Measurements from ENCODE around the gene NAA80.

DNA sequence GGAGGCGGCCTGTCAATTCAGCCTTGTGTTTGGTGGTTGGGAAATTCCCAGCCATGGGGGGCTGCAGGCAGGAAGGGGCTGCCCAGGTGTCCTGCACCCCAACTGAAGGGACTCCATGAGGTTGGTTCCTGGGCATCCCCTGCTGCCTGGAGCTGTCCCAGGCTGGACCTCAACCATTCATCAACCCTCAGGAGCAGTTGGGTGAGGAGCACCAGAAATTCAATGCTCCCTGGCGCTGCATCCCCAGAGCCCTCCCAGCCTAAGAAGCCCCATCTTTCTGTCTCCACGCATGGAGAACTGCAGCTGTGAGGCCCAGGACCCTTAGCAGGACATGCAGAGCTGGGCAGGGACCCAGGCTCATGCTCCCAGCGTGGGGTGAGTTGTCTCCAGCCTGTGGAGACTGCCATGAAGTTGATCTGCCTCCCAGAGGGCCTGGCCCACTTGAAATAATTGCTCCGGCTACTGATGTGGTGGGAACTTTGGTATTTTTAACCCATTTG, 38.2 kb downstream of the NAA80 start:
- no peak for TF ChIP-seq ZNF3 (CRISPR knock-in tag; IDR thresholded peaks at IDR 0.05)
- TF ChIP-seq RAD21 (CRISPR knock-in tag; IDR thresholded peaks at IDR 0.05): no peak
- TF ChIP-seq SP140L (CRISPR knock-in tag; IDR thresholded peaks at IDR 0.05; ENCODE audit: borderline replicate concordance): no peak
- no peak for TF ChIP-seq RXRB (CRISPR knock-in tag; IDR thresholded peaks at IDR 0.05; ENCODE audit: borderline replicate concordance)
- TF ChIP-seq CREM (IDR thresholded peaks at IDR 0.05): no peak
- TF ChIP-seq CREM (CRISPR knock-in tag; IDR thresholded peaks at IDR 0.05): no peak
- no peak for TF ChIP-seq EP300 (IDR thresholded peaks at IDR 0.05; ENCODE audit: low read depth in 2 of 2, low read length in 2 of 2)
- TF ChIP-seq EP300 (CRISPR knock-in tag; IDR thresholded peaks at IDR 0.05; ENCODE audit: borderline replicate concordance): no peak
- no peak for TF ChIP-seq NRL (CRISPR knock-in tag; IDR thresholded peaks at IDR 0.05; ENCODE audit: borderline replicate concordance)
